CD4-positive, alpha-beta T cell treated with Interleukin-6 for 4 hours (primary cell): ENCODE measurements around the gene GET3.
A peak's percentile ranks its signal among the peaks of the same experiment; 100 is the strongest.
"Not testable (repeated sequence)": the region's sequence is repeated elsewhere in the genome, so short reads cannot be mapped to it uniquely, and the experiment has no call there.

Source experiments
- DNase-seq: peaks from one replicate; pipeline ENCODE4 v3.0.0-alpha.2; 2020; ENCODE audit warnings: mixed read lengths

GET3 gene

DNA sequence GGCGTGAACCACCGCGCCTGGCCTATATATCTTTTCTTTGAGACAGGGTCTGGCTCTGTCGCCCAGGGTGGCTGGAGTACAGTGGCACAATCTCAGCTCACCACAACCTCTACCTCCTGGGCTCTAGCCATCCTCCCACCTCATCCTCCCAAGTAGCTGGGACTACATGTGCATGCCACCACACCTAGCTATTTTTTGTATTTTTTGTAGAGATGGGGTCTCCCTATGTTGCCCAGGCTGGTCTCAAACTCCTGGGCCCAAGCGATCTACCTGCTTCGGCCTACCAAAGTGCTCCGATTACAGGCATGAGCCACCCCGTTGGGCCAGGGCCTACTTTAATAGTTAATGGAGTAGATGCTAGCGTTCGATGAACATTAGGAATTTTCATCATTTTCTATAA, 17.0 kb upstream of the GET3 start:
- no peak for DNase-seq

DNA sequence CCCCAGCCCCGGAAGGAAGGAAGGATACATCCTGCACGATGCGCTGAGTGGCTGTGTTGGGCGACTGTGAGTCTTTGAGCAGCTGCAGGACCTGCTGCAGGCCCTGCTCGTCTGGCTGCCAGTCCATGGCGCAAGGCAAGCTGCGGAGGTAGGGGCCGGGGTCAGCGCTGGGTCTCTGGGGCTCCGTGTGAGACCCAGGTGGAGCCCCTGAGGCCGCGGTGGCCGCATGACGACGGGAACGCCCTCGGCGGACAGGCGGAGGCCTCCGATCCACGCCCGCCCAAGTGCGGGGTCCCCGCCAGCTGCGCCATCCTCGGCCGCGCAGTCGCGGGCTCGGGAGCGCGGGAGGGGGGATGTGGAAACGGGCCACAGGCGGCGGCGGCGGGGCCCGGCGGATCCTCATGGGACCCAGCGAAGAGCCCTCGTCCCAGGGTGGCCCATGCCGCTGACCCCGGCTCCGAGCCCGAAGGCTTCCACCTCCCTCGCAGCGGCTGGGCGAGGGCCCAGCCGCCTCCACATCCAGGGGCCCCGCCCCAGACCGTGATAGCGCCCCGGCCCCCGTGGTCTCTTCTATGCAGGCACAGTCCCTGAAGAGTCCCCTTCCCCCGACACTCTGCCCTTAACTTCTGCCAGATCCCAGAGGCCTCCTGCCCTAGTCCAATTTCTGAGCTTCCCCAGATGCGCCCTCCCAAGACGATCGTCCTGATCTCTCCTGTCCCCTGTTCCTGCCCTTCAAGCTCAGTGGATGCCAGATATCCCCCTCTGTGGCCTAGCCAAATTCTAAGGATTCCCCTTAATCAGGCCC, 16.2 kb upstream of the GET3 start:
- peak; percentile 33 for DNase-seq

DNA sequence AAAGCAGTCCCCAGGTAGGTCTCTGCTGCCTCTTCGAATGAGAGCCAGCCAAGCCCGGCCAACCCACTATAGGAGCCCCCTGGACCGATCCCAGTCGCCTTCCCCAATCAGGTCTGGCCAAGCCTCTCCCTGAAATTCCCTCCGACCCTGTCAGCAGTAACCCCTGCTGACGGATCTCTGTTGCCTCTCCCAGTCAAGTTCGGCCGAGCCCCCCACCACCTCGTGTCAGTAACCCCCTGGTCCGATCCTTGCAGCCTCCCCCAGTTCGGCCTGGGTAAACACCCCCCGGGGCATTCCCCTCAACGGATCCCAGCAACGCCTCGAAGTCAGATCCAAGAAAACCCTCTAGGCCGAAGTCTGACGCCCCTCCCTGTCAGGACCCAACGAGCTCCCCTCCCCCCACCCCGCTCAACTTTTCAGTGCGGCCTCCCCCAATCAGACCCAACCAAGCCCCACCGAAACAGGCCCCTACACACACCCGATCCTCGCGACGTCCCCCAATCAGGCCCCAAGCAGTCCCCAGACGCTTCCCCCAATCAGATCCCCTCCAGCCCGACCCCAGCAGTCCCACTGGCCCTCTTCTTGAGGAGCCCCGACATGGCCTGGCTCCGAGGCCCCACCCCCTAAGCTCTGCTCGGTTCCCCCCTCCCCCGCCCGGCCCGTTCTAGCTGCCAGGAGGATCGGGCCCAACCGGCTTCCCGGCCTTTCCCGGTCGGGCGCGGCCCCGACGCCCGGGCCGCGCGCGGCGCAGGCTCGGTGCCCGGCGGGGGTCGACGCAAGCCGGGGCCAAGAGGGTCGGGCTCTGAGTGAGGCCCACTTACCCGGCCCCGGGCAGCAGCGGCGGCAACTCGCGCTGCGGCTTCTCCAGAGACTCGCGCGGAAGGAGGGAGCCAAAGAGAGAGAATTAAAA, 15.4 kb upstream of the GET3 start:
- peak; percentile 59 for DNase-seq

- DNase-seq = peak; percentile 95
Measured at GRCh38 chr19:12722566-12723380, 14.5 kb upstream of the GET3 start.

DNA sequence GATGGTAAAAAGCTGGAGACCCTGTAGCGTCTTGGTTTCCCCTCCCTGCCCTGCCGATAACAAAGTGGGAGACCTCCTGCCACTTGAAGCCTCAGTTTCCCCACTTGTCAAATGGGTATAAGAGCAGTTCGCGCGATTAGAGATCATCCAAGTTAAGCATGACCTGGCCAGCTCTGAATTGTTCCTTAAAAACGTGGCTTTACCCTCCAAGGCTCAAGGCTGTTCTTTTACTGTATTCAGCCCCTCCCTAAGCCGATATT, 14.0 kb upstream of the GET3 start:
- DNase-seq = no peak

- peak; percentile 75 for DNase-seq
Measured at GRCh38 chr19:12723641-12724426, 13.5 kb upstream of the GET3 start, which contains the start of gene TNPO2. Gene TNPO2 (minus strand): TSS chr19:12723932. CDS start chr19:12720977, 2,955 bp downstream.

DNA sequence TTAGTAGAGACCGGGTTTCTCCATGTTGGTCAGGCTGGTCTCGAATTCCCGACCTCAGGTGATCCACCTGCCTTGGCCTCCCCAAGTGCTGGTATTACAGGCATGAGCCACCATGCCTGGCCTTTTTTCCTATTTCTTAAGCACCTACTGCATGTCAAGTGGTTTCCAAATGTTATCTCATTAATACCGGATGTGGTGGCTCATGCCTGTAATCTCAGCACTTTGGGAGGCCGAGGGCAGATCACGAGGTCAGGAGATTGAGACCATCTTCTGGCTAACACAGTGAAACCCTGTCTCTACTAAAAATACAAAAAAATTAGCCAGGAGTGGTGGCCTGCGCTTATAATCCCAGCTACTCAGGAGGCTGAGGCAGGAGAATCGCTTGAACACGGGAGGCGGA, 11.7 kb upstream of the GET3 start:
- not testable (repeated sequence) for DNase-seq

DNA sequence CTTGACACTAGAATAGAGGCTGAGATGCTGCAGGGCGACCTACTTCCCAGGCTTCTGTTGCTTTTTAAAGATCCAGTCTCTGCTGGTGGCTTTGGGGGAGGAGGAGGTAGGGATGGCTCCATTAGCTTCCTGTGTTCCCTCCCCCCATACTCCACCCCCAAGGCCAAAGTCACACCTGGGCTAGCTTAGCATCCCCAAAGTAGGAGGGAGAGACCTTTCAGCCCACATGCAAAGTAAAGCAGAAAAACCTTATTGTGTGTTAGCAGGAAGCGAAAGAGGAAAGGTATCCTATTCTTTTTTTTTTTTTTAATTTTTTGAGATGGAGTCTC, 10.3 kb upstream of the GET3 start:
- no peak for DNase-seq

GRCh38 chr19:12727745-12728433, 9.4 kb upstream of the GET3 start:
- DNase-seq = no peak

- DNase-seq = no peak
Measured at GRCh38 chr19:12730064-12730463, 7.2 kb upstream of the GET3 start.

DNA sequence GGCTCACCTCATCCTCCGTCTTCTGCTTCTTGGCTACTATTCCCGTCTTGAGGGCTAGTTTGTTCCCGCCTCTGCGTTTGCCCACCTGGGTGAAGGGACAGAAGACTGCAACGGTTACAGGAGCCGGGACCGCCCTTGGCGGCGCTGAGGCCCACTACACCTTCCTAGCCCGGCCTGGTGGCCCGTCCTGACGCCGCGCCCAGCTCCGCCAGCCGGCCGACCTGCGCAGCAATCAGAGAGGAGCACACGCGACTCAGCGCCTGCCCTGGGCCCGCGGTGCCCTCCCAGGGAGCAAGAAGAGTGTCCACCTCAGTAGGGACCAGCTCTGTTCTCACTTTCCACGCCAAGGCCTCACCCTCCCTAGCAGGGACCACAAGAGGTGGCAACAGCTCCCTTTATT, 6.0 kb upstream of the GET3 start:
- DNase-seq = no peak

DNA sequence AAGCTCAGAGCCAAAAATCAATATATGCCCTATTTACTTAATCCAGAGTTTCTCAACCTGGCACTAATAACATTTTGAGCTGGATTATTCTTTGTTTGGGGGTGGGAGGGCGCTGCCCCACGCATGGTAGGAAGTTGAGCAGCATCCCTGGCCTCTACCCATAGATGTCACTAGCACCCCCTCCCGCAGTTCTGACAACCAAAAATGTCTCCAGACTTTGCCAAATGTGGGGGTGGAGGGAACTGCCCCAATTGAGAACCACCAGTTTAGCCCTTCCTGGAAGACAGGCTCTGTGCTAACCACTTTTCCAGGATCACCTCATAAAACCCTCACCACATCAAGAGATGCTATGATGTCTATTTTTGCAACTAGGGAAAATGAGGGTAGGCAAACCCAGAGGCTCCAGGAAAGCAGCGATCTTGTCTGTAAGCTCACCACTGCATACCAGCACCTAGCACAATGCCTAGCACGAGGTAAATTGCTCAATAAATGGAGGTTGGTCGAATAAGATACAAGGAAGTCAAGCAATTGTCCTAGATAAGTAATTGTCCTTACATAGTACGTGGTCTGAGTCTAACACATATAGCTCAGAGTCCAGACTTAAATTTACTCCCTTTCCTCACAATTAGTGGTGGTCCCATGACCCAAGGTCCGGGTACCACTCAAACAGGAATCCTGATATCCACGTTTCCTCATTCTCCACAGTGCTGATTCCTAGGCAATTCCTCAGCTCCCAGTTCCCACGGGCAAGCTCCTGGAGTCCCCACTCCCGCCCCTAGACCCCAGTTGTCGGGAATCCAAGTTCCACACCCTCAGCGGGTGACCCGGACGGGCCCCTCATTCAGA, 3.7 kb upstream of the GET3 start:
- DNase-seq = peak; percentile 52

- no peak for DNase-seq
Measured at GRCh38 chr19:12737835-12738351, 596 bp downstream of the GET3 start.

DNA sequence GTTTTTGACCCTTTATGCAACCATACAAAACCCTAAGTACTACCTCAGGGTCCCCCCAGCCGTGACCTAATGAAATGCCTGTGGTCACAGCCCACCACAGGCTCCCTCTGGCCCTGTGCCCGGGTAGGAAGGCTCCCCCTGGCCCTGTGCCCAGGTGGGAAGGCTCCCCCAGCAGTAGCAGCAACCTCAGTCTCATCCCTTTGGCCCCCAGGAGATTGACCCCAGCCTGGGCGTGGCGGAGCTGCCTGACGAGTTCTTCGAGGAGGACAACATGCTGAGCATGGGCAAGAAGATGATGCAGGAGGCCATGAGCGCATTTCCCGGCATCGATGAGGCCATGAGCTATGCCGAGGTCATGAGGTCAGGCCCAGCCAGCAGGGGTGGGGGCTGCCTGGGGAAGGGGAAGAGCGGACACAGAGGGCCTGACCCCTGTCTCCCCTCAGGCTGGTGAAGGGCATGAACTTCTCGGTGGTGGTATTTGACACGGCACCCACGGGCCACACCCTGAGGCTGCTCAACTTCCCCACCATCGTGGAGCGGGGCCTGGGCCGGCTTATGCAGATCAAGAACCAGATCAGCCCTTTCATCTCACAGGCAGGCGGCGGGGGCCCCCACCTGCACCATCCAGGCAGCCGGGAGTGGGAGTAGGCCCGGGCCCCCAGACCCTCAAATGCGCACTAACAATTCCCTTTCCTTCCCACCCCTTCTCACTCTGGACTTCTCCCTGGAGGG, 8.0 kb downstream of the GET3 start:
- no peak for DNase-seq

GRCh38 chr19:12748489-12748888, 11.2 kb downstream of the GET3 start:
- no peak for DNase-seq

GRCh38 chr19:12749938-12750521, 12.7 kb downstream of the GET3 start:
- DNase-seq = no peak

DNA sequence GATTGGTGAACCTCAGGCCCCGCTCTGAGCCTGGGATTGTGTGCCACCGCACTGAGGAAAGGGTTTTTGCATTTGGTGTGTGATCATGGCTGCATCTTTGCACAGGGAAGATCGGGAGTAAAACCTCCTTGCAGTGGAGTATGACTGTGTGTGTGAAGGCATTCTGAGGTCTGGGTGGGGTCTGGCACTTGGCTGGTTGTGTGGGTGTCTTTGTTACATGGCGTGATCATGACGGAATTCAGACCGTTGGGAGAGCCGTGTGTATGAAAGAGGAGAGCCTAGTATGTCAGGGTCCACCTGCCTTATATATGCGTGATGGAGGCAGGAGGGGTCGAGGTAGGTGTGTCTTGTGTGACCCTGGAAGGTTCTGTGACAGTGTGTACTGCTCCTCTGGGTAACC, 13.6 kb downstream of the GET3 start:
- DNase-seq = no peak

DNA sequence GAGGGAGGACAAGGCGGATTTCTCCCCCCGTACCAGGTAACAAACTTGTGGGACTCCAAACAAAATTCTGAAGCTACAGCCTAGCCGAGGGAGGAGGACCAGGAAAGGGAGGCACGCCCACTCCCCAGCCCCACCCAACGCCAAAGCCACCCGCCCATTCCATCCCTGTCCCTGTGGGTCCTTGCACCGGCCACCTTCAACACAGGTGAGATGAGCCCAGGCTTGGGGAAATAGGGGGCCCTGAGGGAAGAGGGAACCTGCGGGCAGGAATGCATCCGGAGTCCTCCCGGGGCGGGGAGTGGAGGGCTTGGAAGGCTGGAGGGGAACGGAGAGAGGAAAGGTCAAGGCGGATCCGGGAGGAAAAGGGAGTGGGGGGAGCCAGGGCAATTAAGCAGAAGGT, 14.3 kb downstream of the GET3 start, which contains the start of gene BEST2:
BEST2 (plus strand) TSS at position 157 of the 400 bp plus-strand sequence. CDS start 802 bp downstream, outside the sequence.
- DNase-seq = no peak

GRCh38 chr19:12752056-12752781, 14.9 kb downstream of the GET3 start:
- DNase-seq = no peak
